Hindlimb muscle (tissue), 1 donor: ENCODE data around the gene ANKRD28. TPM values are rescaled to one million over a fixed set of nuclear protein-coding genes. Genes with fewer than 3 reads are reported as not detected.
"Not testable (repeated sequence)": the region's sequence is repeated elsewhere in the genome, so short reads cannot be mapped to it uniquely, and the experiment has no call there.

Experiments
- DNase-seq: peaks from one replicate; pipeline ENCODE4 v3.0.0-alpha.2; 2013
- polyA plus RNA-seq: library from polyadenylated mRNA; unstranded; fragments of 120-200 nt; gene quantifications from one replicate; pipeline ENCODE4 v1.2.1, GENCODE V29; 2013; ENCODE audit not compliant: insufficient read length

ANKRD28 gene
- polyA plus RNA-seq, 1 donor: 29.3 TPM

DNA sequence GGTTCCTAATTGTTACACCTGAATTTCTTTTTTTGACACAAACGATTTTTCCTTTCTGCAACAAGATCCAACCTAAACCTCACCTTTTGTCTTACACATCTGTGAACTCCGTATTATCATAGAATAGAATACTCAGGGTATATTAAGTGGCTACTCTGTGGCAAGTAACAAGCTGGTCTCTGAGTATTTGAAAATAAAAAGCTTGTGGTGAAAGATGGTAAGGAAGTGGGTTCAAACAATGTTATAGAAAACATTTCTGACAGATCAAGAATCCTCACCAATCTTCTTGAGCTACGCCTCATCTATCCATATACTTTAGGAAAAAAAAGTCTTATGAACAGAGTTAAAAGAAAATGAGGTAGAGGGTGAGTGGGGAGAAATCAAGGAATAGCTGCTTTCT is 3.5 kb upstream of the ANKRD28 start:
- DNase-seq: no peak

DNA sequence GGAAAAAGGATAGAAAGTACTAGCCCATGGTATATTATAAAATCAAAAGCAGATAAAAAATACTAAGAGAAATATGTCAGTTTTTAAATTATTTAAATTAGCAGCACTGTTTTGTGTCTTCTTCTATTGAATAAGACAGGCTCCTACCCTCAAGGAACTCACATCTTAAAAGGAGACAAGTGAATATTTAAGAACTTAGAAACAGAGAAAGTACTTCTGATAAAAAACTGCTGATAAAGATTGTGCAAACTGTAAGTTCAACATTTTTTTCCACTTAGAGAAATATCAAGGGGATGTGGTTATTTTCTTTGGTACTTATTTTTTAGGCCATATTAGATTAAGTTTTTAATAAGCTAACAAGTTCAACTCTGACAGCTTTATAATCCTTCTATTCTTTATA is 3.0 kb upstream of the ANKRD28 start:
- DNase-seq: no peak

DNA sequence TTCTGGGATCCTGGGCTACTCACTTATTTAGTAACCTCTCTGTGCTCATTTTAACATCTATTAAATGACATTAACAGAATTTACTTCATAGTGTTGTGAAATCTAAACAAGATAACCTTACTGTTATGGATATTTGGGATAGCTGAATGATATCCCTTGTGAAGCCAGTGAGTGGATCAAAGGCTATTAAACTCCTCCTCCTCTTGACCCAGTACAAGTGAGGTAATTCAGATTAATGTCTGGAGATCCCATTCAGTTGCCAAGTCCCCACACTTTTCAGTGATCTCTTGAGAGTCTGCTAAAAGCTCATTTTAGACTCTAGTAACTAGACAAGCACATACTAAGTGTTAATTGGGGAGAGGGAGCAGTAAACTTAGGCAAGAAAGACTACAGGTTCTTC is 2.5 kb upstream of the ANKRD28 start:
- no peak for DNase-seq

DNA sequence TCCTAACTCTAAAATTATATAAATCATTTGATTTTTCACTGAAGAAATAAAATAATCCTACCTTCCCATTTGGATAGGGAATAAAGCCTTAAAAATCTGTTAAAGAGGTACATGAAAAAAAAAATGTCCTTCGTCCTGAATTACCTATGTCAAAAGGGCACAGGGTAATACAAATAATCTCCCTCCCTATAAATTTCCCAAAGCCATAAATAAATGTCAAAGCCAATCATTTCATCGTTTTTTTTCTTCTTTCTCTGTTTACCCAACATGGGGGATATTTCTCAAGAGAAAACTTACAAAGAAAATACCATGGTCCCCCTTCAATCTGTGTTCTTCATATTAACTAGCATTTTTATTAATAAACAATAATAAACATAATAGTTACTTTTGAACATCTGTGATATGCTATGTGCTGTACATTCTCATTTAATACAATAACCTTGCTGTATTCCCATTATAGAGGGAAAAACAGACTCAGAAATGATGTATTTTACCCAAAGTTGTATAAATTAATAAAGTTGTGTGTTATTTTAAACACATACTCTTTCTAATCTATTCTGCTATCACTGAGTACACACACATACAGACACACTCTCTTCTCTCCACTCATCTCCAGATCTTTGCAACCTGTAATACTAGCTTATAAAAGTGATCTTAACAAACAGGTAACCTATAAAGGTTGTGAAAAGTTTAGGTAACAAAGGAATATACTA is 910 bp upstream of the ANKRD28 start:
- no peak for DNase-seq

- peak; percentile 48 for DNase-seq
Observed at GRCh38 chr3:15796771-15797641, 773 bp downstream of the ANKRD28 start.

DNA sequence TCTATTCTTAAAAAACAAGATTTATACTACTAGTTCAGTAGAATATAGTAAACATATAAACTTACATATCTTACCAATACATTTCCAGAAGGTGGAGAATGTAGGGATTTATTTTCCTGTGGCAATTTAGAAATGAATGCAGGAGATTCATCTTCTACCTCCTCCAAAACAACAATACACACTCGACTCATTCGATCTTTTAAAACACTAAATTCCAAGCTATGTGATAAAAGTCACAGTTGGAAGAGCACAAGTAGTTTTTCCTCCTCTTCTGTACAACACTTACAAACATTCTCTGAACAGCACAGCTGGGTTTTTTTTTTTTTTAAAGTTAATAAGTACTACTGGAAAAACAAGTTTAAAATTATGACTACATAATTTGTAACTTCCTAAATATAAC is 1.4 kb downstream of the ANKRD28 start:
- DNase-seq: no peak

DNA sequence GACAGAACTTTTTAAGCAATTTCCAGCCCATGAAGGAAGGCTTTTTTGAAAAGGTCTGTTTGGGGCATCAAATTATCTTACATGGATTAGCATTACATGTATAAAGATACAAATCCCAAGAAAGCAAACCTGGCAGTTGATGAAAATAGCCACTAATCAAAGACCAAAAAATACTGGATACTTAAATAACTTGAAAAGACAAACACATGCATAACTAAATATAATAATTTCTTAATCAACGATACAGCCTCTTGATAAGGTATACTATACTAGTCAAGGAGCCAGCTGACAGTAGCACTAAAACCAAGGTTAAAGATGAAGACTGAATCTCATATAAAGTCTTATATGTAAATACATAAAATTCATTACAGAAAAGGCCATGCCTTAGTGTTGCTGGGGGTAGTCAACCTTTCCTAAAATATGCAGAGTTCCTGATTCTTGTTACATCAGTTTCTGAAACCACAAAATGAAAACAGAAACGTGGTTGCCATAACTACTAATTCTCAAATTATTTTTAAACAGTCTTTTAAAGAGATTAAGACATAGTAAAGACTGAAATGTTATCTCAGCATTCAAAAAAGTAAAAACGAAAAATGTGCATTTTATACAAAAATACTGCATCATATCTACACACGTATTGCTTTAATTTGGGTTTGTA is 2.0 kb downstream of the ANKRD28 start:
- no peak for DNase-seq

DNA sequence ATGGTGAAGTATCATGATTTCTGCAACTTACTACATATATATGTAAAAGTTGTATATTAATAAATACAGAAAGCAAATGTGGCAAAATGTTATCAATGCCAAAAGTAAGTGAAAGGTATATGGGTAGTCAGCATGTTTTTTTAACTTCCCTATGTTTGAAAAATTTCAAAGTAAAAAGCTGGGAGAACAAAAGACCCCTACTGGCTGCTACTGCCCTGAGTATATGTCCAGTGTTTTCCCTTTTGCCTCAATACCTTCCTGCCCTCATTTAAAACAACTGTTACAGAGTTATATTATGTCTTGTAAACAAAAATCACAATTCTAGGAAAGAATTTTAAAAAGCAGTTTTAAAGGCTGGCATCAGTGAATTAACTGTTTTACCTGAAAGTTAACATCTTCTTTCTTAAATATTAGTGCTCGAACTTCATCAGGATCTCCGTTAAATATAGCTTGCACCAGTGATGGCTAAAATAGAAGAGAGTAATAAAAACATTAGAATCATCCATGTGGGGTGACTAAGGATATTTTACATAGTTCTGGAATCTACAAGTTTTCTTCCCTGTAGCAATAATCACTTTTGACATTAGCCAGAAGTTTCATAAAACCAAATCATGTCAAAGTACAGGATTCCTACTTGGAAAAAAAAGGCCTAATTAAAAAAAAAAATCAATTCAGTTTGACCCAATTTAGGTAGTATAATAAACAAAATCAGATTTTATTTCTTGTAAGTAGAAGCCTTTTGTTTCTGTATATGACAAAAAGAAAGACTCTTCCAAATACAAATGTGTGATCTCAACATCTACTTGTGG is 2.7 kb downstream of the ANKRD28 start:
- DNase-seq: no peak

DNA sequence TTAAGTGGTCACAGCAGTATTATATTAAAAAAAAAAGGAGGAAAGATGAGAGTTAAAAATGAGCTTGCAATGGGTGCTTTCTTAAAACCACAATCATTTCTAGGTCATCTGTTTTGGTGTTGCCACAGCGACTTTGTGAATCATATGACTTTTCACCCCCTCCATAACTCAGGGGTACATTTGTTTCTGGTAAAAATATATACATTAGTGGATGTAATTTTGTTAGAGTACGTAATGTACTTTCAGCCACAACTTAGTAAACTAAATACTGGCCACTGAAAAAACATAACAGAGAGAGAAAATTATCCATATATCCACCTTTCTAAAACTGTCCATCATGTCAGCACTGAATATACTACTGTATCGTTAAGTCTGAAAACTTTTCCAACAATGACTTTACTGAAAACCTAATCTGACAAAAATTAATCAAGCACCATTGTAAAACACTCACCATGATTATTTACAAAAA is 3.4 kb downstream of the ANKRD28 start:
- DNase-seq: no peak

DNA sequence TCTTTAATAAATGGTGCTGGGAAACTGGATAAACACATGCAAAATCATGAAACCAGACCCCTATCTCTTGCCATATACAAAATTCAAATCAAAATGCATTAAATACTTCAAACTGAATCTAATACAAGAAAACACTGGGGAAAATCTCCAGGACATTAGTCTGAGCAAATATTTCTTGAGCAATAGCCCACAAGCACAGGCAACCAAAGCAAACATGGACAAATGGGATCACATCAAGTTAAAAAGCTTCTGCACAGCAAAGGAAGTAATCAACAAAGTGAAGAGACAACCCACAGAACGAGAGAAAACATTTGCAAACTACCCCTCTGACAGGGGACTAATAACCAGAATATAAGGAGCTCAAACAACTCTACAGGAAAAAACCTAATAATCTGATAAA is 6.3 kb downstream of the ANKRD28 start:
- no peak for DNase-seq

- no peak for DNase-seq
Observed at GRCh38 chr3:15787941-15788340, 9.8 kb downstream of the ANKRD28 start.

DNA sequence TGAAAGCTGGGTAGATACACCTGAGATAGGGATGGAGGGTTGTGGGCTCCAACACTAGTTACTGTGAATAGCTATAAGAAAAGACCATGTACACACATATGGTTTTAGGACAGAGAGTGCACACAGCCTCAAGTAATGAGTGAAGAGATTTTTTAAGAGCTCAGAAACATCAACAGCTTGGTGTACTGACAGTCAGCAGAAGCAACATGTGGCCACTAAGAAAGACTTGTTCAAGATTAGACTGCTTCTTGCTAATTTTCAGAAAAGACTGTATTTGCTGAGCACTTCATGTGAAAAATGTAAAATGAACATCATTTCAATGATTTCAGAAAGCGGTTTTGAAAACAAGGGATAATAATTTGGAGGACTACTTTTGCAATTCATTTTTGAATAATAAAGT is 10.3 kb downstream of the ANKRD28 start:
- DNase-seq: no peak

GRCh38 chr3:15783361-15783969 is 14.3 kb downstream of the ANKRD28 start:
- DNase-seq: no peak

- no peak for DNase-seq
Observed at GRCh38 chr3:15782429-15782828, 15.3 kb downstream of the ANKRD28 start.

- DNase-seq: no peak
Observed at GRCh38 chr3:15781637-15782402, 16.0 kb downstream of the ANKRD28 start.

GRCh38 chr3:15781131-15781530 is 16.6 kb downstream of the ANKRD28 start:
- no peak for DNase-seq

- no peak for DNase-seq
Observed at GRCh38 chr3:15779111-15779510, 18.7 kb downstream of the ANKRD28 start.

GRCh38 chr3:15778332-15778858 is 19.4 kb downstream of the ANKRD28 start:
- DNase-seq: no peak

DNA sequence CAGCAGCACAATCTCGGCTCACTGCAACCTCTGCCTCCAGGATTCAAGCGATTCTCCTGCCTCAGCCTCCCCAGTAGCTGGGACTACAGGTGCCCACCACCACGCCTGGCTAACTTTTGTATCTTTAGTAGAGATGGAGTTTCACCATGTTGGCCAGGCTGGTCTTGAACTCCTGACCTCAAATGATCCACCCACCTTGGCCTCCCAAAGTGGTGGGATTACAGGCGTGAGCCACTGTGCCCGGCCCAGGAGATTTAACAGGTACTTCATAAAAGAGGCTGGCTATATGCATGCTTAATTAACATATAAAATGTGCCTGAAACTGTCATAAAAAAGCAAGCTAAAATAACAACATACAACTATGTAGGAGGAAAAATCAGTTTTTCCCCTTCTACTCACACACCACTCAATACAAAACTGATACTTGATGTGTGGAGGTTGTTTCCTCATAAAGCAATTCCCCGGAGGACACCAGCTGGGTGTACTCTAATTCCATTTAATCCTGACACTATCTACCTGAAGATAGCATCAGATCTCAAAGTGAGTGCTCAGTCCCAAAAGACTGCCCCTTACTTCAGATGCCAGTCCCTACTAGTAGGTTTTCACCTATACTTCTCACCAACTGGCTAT is 22.7 kb downstream of the ANKRD28 start:
- not testable (repeated sequence) for DNase-seq

GRCh38 chr3:15771444-15771843 is 26.3 kb downstream of the ANKRD28 start:
- DNase-seq: no peak
